ENCODE measurements around the gene LRTM2. TPM values are rescaled to one million over a fixed set of nuclear protein-coding genes. Genes with fewer than 3 reads are reported as not detected.

Gene LRTM2
- total RNA-seq, 1 experiment from 2014 or later: not detected

DNA sequence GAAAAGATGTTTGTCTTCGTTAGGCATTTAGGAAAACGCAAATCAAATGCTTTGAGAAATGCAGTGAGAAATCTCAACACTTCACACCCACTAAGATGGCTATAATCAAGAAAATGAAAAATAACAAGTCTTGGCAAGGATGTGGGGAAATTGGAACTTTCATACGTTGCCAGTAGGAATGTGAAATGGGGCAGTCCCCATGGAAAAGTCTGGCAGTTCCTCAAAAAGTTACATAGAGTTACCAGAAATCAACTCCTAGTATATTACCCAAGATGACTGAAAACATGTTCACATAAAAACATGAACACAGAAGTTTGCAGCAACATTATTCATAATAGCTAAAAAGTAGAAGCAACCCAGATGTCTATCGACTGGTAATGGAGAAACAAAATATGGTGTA is 41.5 kb upstream of the LRTM2 start:
- intact Hi-C loops (cut with micrococcal nuclease; ENCODE audit: unreplicated experiment): no loop called here
- peaks cover 3% of the 10 kb centered on the region for H3K4me1 ChIP-seq (ENCODE audit: control insufficient read depth, insufficient read depth, low read length)
- H3K9me3 ChIP-seq (ENCODE audit: control insufficient read depth, insufficient read depth, low read depth, low read length): no peaks in the 10 kb centered on the region
- ChIA-PET POLR2A (interaction anchor here (0.5 kb wide), 1 partner anchor 117 kb away, joined by 3 read pairs; no protein-coding TSS in a partner anchor), CTCF (no interaction called here)
- TF ChIP-seq, protein P1, sequence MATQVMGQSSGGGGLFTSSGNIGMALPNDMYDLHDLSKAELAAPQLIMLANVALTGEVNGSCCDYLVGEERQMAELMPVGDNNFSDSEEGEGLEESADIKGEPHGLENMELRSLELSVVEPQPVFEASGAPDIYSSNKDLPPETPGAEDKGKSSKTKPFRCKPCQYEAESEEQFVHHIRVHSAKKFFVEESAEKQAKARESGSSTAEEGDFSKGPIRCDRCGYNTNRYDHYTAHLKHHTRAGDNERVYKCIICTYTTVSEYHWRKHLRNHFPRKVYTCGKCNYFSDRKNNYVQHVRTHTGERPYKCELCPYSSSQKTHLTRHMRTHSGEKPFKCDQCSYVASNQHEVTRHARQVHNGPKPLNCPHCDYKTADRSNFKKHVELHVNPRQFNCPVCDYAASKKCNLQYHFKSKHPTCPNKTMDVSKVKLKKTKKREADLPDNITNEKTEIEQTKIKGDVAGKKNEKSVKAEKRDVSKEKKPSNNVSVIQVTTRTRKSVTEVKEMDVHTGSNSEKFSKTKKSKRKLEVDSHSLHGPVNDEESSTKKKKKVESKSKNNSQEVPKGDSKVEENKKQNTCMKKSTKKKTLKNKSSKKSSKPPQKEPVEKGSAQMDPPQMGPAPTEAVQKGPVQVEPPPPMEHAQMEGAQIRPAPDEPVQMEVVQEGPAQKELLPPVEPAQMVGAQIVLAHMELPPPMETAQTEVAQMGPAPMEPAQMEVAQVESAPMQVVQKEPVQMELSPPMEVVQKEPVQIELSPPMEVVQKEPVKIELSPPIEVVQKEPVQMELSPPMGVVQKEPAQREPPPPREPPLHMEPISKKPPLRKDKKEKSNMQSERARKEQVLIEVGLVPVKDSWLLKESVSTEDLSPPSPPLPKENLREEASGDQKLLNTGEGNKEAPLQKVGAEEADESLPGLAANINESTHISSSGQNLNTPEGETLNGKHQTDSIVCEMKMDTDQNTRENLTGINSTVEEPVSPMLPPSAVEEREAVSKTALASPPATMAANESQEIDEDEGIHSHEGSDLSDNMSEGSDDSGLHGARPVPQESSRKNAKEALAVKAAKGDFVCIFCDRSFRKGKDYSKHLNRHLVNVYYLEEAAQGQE (IDR thresholded peaks at IDR 0.05; ENCODE audit: insufficient read depth in 1 of 2, low read depth in 2 of 2, low read length in 1 of 2): no peak
- TF ChIP-seq TCF7L2 (IDR thresholded peaks at IDR 0.05; ENCODE audit: low read depth, low read length) (no peak), POLR2AphosphoS5 (IDR thresholded peaks at IDR 0.05; ENCODE audit: low read depth, low read length) (no peak), SIN3A (IDR thresholded peaks at IDR 0.05; ENCODE audit: borderline replicate concordance, insufficient read depth, low read depth, low read length) (no peak), CTCF (IDR thresholded peaks at IDR 0.05) (no peak)
- no peak for ATAC-seq
- BruUV-seq (replicated peaks): no TSS peak
- in situ Hi-C loops (cut with HindIII; ENCODE audit: low pct_unique_long_range_greater_than_20kb, low sequenced_read_pairs): no loop called here
- no peaks in the 10 kb centered on the region for H3K27me3 ChIP-seq (ENCODE audit: control insufficient read depth, insufficient read depth, low read length)
- DNase-seq (ENCODE audit: low read depth, low spot score): no peak
- no peaks in the 10 kb centered on the region for H3K36me3 ChIP-seq (ENCODE audit: control insufficient read depth, insufficient read depth, low read length)
- H3K27ac ChIP-seq (ENCODE audit: low read length): no peak overlapping the region
- no peak overlapping the region for H3K4me3 ChIP-seq (ENCODE audit: low read depth in 2 of 2, low read length in 2 of 2)

DNA sequence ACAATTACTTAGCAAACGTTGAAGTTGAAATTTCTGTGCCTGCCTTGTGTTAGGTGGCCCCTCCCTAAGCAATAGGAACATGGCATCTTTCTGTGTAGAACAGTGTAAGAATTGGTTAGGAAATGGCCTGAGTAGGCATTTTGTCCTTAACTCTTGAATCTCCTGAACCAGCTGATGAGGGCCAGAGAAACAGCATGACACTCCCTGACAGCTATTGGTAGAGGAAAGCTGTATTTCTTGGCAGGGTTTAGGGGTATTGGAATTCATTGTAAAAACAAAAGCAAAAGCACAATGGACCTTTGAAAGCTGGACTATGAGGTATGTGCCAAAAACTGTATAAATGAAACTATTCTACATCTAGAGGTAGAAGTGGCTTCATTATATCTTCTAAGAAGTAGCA is 40.6 kb upstream of the LRTM2 start:
- intact Hi-C loops (cut with micrococcal nuclease; ENCODE audit: unreplicated experiment) (no loop called here), in situ Hi-C loops (cut with HindIII; ENCODE audit: low pct_unique_long_range_greater_than_20kb, low sequenced_read_pairs) (no loop called here)
- ChIA-PET CTCF (no interaction called here), POLR2A (no interaction called here)
- Histone ChIP-seq H3K27ac (ENCODE audit: low read length) (no peak overlapping the region), H3K4me1 (ENCODE audit: control insufficient read depth, insufficient read depth, low read length) (peaks cover 3% of the 10 kb centered on the region), H3K36me3 (ENCODE audit: control insufficient read depth, insufficient read depth, low read length) (no peaks in the 10 kb centered on the region; the same call in 1 of the 2 replicates), H3K9me3 (ENCODE audit: control insufficient read depth, insufficient read depth, low read depth, low read length) (no peaks in the 10 kb centered on the region), H3K4me3 (ENCODE audit: low read depth in 2 of 2, low read length in 2 of 2) (no peak overlapping the region), H3K27me3 (ENCODE audit: control insufficient read depth, insufficient read depth, low read length) (no peaks in the 10 kb centered on the region)
- no TSS peak for BruUV-seq (replicated peaks)
- TF ChIP-seq POLR2AphosphoS5 (IDR thresholded peaks at IDR 0.05; ENCODE audit: low read depth, low read length) (no peak), TCF7L2 (IDR thresholded peaks at IDR 0.05; ENCODE audit: low read depth, low read length) (no peak), CTCF (IDR thresholded peaks at IDR 0.05) (no peak), SIN3A (IDR thresholded peaks at IDR 0.05; ENCODE audit: borderline replicate concordance, insufficient read depth, low read depth, low read length) (no peak)
- TF ChIP-seq, protein P1 (IDR thresholded peaks at IDR 0.05; ENCODE audit: insufficient read depth in 1 of 2, low read depth in 2 of 2, low read length in 1 of 2): no peak
- no peak; the same call in 1 of the 2 replicates for ATAC-seq
- DNase-seq (ENCODE audit: low read depth, low spot score): no peak
